Activated T-cell treated with anti-CD3 and anti-CD28 coated beads for 48 hours (primary cell): ENCODE data around the gene FAM240B.

ENCODE experiments used
- DNase-seq: peaks from one replicate; pipeline ENCODE4 v3.0.0-alpha.2; 2020; ENCODE audit warnings: low read depth

Gene FAM240B

DNA sequence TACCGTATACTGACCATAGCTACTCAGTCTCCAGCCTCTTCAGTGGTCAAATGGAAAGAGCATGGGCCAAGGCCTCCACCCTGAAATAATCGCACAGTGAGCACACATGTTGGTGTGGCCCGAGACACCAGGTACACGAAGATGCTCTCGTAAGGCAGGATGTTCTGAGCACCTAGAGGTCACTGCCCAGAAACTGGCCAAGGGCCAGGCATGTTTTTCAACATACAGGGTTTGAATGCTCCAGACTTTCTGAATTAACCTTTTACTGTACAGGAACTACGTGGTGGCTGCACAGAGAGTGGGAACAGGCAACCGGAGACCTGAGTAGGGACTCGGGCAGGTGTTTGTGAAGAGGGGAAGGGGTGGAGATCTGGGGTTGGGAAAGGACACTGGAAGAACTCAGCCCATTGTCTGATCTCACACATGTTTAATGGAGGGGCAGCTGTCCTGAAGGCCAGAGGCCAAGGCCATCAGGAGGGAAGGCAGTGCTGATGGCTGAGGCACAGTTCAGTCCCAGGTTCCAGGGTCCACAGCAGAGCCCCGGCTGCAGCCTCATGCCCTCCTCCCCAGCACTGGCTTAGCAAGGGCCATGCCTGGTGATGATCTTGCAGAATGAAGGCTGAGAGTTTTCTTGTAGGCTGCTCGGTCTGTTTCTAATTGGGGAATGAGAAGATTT, 51.0 kb downstream of the FAM240B start:
- DNase-seq = no peak

DNA sequence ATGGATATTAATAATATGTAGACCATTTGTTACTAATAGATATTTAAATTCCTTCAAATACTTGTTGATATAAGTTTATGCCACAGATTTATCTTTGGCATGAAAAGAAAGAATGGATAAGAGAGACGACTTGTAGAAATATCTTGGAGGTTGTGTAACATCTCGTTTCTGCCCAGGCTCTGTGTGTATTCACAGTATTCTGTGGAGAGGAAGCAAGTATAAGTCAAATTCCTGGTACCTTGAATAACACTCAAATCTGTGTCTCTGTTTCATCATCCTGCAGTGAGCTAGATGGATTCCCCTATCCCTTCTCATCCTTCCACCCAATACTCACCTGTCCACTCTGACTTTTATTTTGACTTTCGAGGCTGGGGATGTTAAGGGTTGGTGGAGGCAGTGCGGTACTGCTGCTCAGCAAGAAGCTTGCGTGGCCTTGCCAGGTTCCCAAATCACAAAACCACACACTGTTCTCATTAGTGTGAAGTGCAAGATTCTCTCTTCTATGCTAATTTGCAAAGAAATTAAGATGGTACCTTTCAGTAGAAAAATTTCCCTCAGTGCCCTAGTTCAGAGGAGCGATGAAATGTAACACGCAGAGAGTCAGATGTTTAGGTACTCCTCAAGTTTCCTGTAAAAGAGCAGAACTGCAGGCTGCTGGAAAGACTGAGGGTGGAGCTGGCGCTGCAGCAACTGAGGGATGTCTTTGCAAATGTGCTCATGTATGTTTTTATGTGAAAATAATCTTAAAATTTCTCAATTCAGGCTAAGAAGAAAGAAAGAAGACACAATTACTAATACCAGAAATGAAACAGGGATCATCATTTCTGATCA, 57.0 kb downstream of the FAM240B start:
- DNase-seq = no peak

- no peak for DNase-seq
Measured at GRCh38 chr9:38659538-38659937, 60.4 kb downstream of the FAM240B start.

DNA sequence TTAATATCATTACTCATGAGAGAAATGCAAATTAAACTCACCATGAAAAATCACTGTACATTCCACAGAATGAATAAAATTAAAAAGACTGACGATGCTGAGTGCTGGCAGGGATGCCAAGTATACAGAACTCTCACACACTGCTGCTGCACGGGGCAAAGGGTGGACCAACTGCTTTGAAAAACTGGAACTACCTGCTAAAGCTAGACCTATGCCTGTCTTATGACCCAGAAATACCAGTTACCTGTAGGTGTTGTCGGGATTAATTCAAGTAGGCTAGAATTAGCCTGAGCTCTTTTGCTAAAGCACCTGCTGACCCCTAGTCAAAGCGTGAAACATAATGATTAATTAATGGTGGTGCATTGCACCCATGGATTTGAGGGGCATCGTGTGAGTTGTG, 63.0 kb downstream of the FAM240B start:
- DNase-seq = no peak

GRCh38 chr9:38652486-38652885, 67.4 kb downstream of the FAM240B start:
- DNase-seq = no peak

GRCh38 chr9:38652044-38652443, 67.9 kb downstream of the FAM240B start:
- no peak for DNase-seq

GRCh38 chr9:38651400-38652042, 68.4 kb downstream of the FAM240B start:
- no peak for DNase-seq

DNA sequence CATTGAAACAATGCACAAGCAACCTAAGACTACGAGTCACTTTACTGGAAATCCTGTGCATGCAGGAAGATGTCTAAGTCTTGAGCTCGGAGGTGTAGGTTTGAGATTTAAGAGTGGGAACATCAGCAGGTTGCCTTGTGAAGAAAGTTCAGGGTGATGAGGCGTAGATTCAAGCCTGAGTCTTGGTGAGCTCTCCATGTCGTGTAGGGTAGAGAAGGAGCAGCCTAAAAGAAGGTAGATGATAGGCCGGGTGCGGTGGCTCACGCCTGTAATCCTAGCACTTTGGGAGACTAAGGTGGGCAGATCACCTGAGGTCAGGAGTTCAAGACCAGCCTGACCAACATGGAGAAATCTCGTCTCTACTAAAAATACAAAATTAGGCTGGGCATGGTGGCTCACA, 69.4 kb downstream of the FAM240B start:
- DNase-seq = no peak

GRCh38 chr9:38649731-38650363, 70.1 kb downstream of the FAM240B start:
- no peak for DNase-seq

GRCh38 chr9:38644601-38645000, 75.3 kb downstream of the FAM240B start:
- no peak for DNase-seq
